H9 (cell line): ENCODE measurements around the gene ECE2. TPM values are rescaled to one million over a fixed set of nuclear protein-coding genes. Genes with fewer than 3 reads are reported as not detected.

Experiments
- DNase-seq: peaks from one replicate; pipeline ENCODE4 v3.0.0-alpha.2; 2017
- H2AFZ ChIP-seq: one replicate; pipeline ENCODE4 v1.6.1; 2013; ENCODE audit warnings: mild to moderate bottlenecking, low read length, control low read depth, moderate library complexity
- H2AK5ac ChIP-seq: 2 replicates; pipeline ENCODE4 v1.6.1; 2013; ENCODE audit warnings: low read length, control low read depth, mixed read lengths; ENCODE audit not compliant: insufficient read length
- H2BK120ac ChIP-seq: one replicate; pipeline ENCODE4 v1.6.1; 2013; ENCODE audit warnings: low read depth, mild to moderate bottlenecking, low read length, control low read depth, inconsistent platforms; ENCODE audit not compliant: poor library complexity, severe bottlenecking
- H2BK12ac ChIP-seq: 2 replicates; pipeline ENCODE4 v1.6.1; 2013; ENCODE audit warnings: low read length, control low read depth, mixed read lengths, low read depth; ENCODE audit not compliant: insufficient read length
- H2BK15ac ChIP-seq: 2 replicates; pipeline ENCODE4 v1.6.1; 2013; ENCODE audit warnings: low read depth, low read length, control low read depth
- H2BK20ac ChIP-seq: one replicate; pipeline ENCODE4 v1.6.1; 2013; ENCODE audit warnings: low read depth, mild to moderate bottlenecking, low read length, control low read depth, inconsistent platforms; ENCODE audit not compliant: poor library complexity, severe bottlenecking
- H2BK5ac ChIP-seq: 2 replicates; pipeline ENCODE4 v1.6.1; 2013; ENCODE audit warnings: low read length, control low read depth, mixed read lengths; ENCODE audit not compliant: insufficient read length
- H3K14ac ChIP-seq: 2 replicates; pipeline ENCODE4 v1.6.1; 2013; ENCODE audit warnings: low read length, control low read depth; ENCODE audit not compliant: insufficient read depth
- H3K18ac ChIP-seq: 2 replicates; pipeline ENCODE4 v1.6.1; 2013; ENCODE audit warnings: low read depth, mild to moderate bottlenecking, mixed read lengths, low read length, control low read depth; ENCODE audit not compliant: insufficient read length
- H3K23ac ChIP-seq: 2 replicates; pipeline ENCODE4 v1.6.1; 2013; ENCODE audit warnings: low read length, control low read depth, mixed read lengths, low read depth; ENCODE audit not compliant: insufficient read length
- H3K23me2 ChIP-seq: 2 replicates; pipeline ENCODE4 v1.6.1; 2013; ENCODE audit warnings: low read depth, mild to moderate bottlenecking, mixed read lengths, low read length, control low read depth; ENCODE audit not compliant: insufficient read length, poor library complexity, severe bottlenecking
- H3K27ac ChIP-seq: 2 replicates; pipeline ENCODE4 v1.5.1; 2013; ENCODE audit warnings: low read length, control low read depth, mixed read lengths, low read depth; ENCODE audit not compliant: insufficient read length
- H3K27me3 ChIP-seq: 2 replicates; pipeline ENCODE4 v1.6.1; 2013; ENCODE audit warnings: low read length, control low read depth, inconsistent platforms; ENCODE audit not compliant: insufficient read depth
- H3K4ac ChIP-seq: 2 replicates; pipeline ENCODE4 v1.6.1; 2013; ENCODE audit warnings: low read depth, mild to moderate bottlenecking, control low read depth, inconsistent platforms, low read length, moderate library complexity
- H3K4me1 ChIP-seq: 2 replicates; pipeline ENCODE4 v1.6.1; 2013; ENCODE audit warnings: low read length, control low read depth, inconsistent platforms; ENCODE audit not compliant: insufficient read depth
- H3K4me2 ChIP-seq: 2 replicates; pipeline ENCODE4 v1.6.1; 2013; ENCODE audit warnings: low read length, control low read depth, mixed read lengths; ENCODE audit not compliant: insufficient read length, insufficient read depth
- H3K56ac ChIP-seq: 2 replicates; pipeline ENCODE4 v1.6.1; 2013; ENCODE audit warnings: low read depth, mild to moderate bottlenecking, mixed read lengths, low read length, control low read depth; ENCODE audit not compliant: insufficient read length
- H3K79me1 ChIP-seq: 2 replicates; pipeline ENCODE4 v1.6.1; 2013; ENCODE audit warnings: low read depth, mild to moderate bottlenecking, moderate library complexity, low read length, control low read depth, inconsistent platforms; ENCODE audit not compliant: insufficient read depth, poor library complexity, severe bottlenecking
- H3K79me2 ChIP-seq: 2 replicates; pipeline ENCODE4 v1.6.1; 2013; ENCODE audit warnings: low read length, control low read depth, inconsistent platforms; ENCODE audit not compliant: insufficient read depth
- H3K9ac ChIP-seq: 2 replicates; pipeline ENCODE4 v1.6.1; 2013; ENCODE audit warnings: low read length, control low read depth, mixed read lengths; ENCODE audit not compliant: insufficient read length; ENCODE audit errors: extremely low read depth
- H3K9me3 ChIP-seq: one replicate; pipeline ENCODE4 v1.6.1; 2013; ENCODE audit warnings: low read depth, low read length, inconsistent platforms; ENCODE audit not compliant: control insufficient read depth
- H3T11ph ChIP-seq: one replicate; pipeline ENCODE4 v1.6.1; 2013; ENCODE audit warnings: mild to moderate bottlenecking, low read length, control low read depth, inconsistent platforms
- H4K20me1 ChIP-seq: one replicate; pipeline ENCODE4 v1.6.1; 2013; ENCODE audit not compliant: control insufficient read depth, insufficient read length, insufficient read depth
- H4K5ac ChIP-seq: 2 replicates; pipeline ENCODE4 v1.6.1; 2013; ENCODE audit warnings: low read depth, mild to moderate bottlenecking, mixed read lengths, low read length, control low read depth; ENCODE audit not compliant: insufficient read length
- H4K8ac ChIP-seq: replicated peaks from 2 replicates; pipeline ENCODE4 v1.6.1; 2013; ENCODE audit warnings: low read length, control low read depth, mixed read lengths, low read depth; ENCODE audit not compliant: insufficient read length
- H4K91ac ChIP-seq: 2 replicates; pipeline ENCODE4 v1.6.1; 2013; ENCODE audit warnings: low read depth, mild to moderate bottlenecking, moderate library complexity, mixed read lengths, low read length, control low read depth; ENCODE audit not compliant: insufficient read length
- H3K27ac Mint-ChIP-seq, 3 experiments: 2 replicates in 2 of 3; 3 replicates in 1 of 3; pipeline ENCODE4 v1.8.0; 2020 to 2021; ENCODE audit warnings: mixed read lengths in 3 of 3, mild to moderate bottlenecking in 1 of 3, moderate library complexity in 1 of 3
- H3K27me3 Mint-ChIP-seq: 2 replicates; pipeline ENCODE4 v1.8.0; 2021; ENCODE audit warnings: low read depth, mild to moderate bottlenecking, moderate library complexity, mixed read lengths
- H3K36me3 Mint-ChIP-seq, 3 experiments: 2 replicates in 2 of 3; 3 replicates in 1 of 3; pipeline ENCODE4 v1.8.0; 2020 to 2021; ENCODE audit warnings: low read depth in 3 of 3, mixed read lengths in 3 of 3; ENCODE audit not compliant: insufficient read depth in 1 of 3
- H3K4me1 Mint-ChIP-seq, 2 experiments: 2 replicates each; pipeline ENCODE4 v1.8.0; 2020; ENCODE audit warnings: mixed read lengths in 2 of 2
- H3K4me3 Mint-ChIP-seq, 2 experiments: 2 replicates in 1 of 2; 3 replicates in 1 of 2; pipeline ENCODE4 v1.8.0; 2020 to 2021; ENCODE audit warnings: mild to moderate bottlenecking in 2 of 2, mixed read lengths in 2 of 2, moderate library complexity in 1 of 2
- H3K9me3 Mint-ChIP-seq, 2 experiments: 2 replicates in 1 of 2; 3 replicates in 1 of 2; pipeline ENCODE4 v1.8.0; 2020; ENCODE audit warnings: mild to moderate bottlenecking in 2 of 2, mixed read lengths in 2 of 2, moderate library complexity in 1 of 2
- CTCF ChIP-seq: fragments of 200-600 bp; sonication (generic); conservative IDR thresholded peaks from 3 replicates; pipeline ENCODE4 v1.8.0; 2021; ENCODE audit warnings: antibody characterized with exemption, mild to moderate bottlenecking
- WGBS: extraction: QIAGEN DNeasy Blood & Tissue Kit; methylation state at CpG from one replicate; pipeline ENCODE4 v1.1.7; 2013; ENCODE audit warnings: missing lambda C conversion rate, low lambda C conversion rate, mixed read lengths; ENCODE audit not compliant: insufficient read length; ENCODE audit errors: extremely low coverage; 5-methylcytosine and 5-hydroxymethylcytosine counted together
- total RNA-seq: library from RNA; stranded (reverse); gene quantifications from 2 replicates; pipeline ENCODE4 v1.2.1, GENCODE V29; 2021

Gene ECE2
- total RNA-seq, 1 experiment from 2014 or later, result not detected

GRCh38 chr3:184236033-184236410 is 39.8 kb upstream of the ECE2 start:
- Histone ChIP-seq H3K18ac (no peak overlapping the region), H3K14ac (no peak overlapping the region; the same call in 1 of the 2 replicates), H2BK5ac (no peak overlapping the region), H3K79me1 (no peaks in the 10 kb centered on the region), H4K8ac (no peak overlapping the region), H4K5ac (no peak overlapping the region), H3K4me2 (no peak overlapping the region), H3K9me3 (no peaks in the 10 kb centered on the region), H2BK120ac (no peak overlapping the region), H3K23ac (no peak overlapping the region), H2AFZ (no peak overlapping the region), H2BK15ac (no peak overlapping the region), H2BK20ac (no peak overlapping the region), H3K9ac (no peak overlapping the region), H3K56ac (no peak overlapping the region), H3K23me2 (no peaks in the 10 kb centered on the region), H4K91ac (no peak overlapping the region), H4K20me1 (no peaks in the 10 kb centered on the region), H2AK5ac (no peak overlapping the region), H3K4me1 (no peaks in the 10 kb centered on the region), H3K27me3 (peaks cover 15% of the 10 kb centered on the region), H3K4ac (no peak overlapping the region), H2BK12ac (no peak overlapping the region), H3K79me2 (no peaks in the 10 kb centered on the region), H3K27ac (no peak overlapping the region), H3T11ph (no peak overlapping the region)
- no peak for TF ChIP-seq CTCF
- H3K36me3 Mint-ChIP-seq, result no peaks in the 10 kb centered on the region; a peak in 1 of 7 replicates
- WGBS, result no CpG with 5 or more reads among the region's 14 CpGs
- H3K4me1 Mint-ChIP-seq, result peaks cover 0 to 8% of the 10 kb centered on the region in 2 experiments; a peak in 3 of 4 replicates
- no peak overlapping the region for H3K27ac Mint-ChIP-seq
- no peak for DNase-seq
- no peaks in the 10 kb centered on the region for H3K9me3 Mint-ChIP-seq
- peaks cover 29% of the 10 kb centered on the region for H3K27me3 Mint-ChIP-seq
- H3K4me3 Mint-ChIP-seq, result no peak overlapping the region
